COR-L47 (cell line): ENCODE data around the gene HELLS.
"Not testable (repeated sequence)": the region's sequence is repeated elsewhere in the genome, so short reads cannot be mapped to it uniquely, and the experiment has no call there.

Experiments
- DNase-seq: peaks from one replicate; lab custom pipeline; 2025; lab: John Stamatoyannopoulos, UW

HELLS gene

DNA sequence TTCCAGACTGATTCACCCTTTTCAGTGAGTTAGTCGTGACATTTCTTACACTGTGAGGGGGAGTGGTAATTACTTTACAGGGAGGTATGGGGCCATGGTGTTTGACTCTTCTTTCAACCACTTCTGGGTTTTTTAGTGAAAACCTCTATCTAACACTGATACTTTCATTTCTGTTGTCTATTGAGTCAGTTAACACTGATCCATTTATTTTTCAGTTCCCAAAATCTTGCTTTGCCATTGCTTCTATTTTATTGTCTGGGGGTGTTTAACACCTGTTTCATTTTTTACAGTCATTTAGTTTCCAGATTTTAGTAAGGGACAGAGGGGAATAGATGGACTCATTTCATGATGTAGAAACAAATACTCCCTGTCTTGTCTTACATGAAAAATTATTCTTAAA, 61.5 kb downstream of the HELLS start:
- no peak for DNase-seq

DNA sequence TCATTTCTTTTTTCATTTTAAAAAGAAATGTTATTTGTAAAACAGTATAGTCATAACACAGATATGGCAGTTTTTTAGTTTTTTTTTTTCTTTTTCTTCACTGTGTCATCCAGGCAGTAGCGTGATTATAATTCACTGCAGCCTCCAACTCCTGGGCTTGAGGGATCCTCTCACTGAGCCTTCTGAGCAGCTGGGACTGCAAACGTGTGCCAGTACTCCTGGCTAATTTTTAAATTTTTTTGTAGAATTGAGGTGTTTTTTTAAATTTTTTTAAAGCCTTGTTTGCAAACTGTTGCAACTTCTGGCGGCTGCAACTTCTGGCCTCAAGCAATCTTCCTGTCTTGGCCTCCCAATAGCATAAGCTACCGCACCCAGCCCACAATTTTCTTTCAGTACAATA, 63.0 kb downstream of the HELLS start:
- DNase-seq: no peak

DNA sequence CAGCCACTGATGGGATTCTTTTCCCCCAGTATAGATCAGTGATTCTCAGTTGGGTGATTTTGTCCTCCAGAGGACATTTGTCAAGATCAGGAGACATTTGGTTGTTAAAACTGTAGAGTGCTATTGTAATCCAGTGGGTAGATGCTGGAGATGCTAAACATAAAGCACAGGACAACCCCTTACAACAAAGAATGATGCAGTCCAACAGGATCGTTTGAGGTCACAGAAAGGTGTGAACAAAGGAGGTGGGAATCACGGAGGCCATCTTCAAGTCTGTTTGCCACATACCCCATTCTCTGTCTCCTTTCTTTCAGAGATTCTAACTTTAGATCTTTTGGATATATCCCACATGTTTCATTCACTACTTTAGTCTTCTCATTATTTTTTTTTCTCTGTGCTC, 69.0 kb downstream of the HELLS start:
- DNase-seq: no peak

DNA sequence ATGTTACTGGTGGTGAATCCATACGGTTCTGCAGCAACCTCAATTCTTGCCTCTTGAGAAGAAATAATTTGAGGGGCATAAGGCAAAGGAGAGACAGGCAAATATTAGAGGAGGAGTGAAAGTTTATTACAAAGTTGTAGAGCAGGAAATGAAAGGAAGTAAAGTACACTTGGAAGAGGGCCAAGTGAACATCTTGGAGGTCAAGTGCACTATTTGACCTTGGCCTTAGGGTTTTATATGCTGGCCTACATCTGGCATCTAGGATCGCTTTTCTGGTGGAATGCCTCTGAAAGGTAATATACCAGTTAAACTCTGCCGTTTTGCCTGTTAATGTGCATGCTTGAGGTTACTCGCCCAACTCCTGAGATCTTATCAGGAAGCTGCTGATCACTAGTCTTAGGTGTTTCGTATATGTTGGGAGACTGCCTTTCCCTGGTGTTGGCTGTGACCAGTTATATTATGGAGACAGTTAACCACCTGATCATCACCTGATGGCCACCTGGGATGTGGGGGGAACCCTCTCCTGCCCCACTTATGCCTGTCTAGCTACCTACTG, 71.9 kb downstream of the HELLS start:
- no peak for DNase-seq

DNA sequence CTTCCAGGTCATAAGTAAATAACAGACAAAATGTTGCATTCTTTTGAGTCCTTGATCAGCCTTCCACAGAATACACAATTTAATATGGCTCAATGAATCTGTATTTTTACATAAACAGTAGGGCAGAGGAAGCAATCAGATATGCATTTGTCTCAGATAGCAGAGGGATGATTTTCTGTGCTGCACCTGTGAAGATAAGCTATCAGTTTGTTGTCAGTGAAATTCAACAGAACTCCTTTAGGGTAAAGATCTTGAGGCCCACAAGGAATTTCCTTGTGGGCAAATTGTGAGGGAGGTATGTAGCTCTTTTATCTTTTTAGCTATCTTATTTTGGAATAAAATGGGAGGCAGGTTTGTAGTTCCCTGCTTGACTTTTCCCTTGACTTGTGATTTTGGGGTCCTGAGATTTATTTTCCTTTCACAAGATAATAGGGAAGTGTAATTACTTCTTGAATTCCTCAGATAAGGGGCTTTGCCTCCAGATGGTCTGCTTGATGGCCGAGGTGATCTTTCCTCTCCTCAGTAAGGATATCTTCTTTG, 77.1 kb downstream of the HELLS start:
- DNase-seq: no peak

DNA sequence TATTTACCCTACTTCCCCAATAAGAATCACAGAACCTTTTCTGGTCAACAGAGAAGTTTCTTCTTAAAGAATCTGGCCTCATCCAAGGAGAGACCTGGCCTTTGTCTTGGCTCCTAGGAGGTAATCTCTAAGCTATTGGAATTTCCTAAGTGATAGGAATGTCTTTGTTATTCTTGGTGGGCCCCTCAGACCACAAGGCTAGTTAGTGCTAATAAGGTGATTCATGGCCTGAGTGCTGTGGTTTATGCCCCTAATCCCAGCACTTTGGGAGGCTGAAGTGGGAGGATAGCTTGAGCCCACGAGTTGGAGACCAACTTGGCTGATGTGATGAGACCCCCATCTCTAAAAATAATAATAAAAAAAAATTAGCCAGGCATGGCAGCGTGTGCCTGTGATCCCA, 78.0 kb downstream of the HELLS start:
- DNase-seq: no peak

DNA sequence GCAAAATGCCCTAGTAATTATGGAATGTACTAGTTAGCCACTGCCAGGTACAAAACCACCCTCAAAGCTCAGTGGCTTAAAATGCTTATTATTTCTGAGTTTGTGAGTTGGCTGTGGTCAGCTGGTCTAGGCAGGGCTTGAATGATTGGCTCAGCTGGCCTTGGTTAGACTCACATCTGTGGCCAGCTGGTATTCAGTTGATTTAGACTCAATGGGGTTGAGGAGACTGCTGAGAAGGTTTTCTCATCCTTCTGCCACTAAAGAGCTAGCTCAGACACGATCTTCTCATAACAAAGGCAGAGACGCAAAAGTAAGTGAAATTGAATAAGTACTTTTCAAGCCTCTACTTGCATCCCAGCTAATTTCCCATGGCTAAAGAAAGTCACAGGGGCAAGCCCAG, 80.9 kb downstream of the HELLS start:
- no peak for DNase-seq

DNA sequence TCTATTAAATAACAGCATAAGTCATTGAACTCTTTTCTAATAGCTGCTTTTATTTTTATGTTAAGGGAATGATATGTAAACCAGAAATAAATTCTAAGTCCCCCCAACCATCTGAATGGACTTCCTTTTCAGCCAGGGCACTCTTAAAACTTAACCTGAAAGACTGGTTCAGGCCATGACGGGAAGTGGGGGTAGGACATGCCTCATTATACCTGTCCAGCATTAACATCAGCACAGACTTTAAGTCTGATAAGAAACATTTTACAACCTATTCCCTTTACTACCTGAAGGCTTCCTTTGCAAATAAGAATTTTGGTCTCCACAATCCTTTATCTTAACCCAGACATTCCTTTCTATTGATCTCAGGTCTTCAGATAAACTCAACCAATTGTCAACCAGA, 81.9 kb downstream of the HELLS start:
- DNase-seq: no peak

DNA sequence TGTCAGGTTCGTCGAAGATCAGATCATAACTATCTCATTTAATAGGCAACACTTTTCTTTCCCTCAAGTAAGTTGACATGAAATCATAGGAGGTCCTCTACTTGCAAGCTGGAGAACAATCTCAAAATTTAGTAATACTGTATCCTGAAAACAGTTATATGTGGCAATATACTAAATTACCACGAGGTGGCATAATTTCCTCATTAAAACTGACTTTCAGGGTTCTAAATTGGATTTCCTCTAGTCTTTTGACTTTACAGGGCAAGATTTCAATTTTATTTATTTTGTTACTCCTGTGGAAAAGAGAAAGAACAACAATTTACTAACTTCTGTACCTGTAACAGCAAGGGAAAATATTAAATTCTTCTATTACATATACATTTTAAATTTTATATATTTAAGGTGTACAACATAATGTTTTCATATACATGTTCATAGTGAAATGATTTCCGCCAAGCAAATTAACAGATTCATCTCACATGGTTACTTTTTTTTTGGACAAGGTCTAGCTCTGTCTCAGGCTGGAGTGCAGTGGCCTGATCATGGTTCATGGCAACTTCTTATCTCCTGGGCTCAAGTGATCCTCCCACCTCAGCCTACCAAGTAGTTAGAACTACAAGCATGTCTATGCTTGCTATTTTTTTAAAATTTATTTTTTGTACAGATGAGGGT, 84.6 kb downstream of the HELLS start:
- no peak for DNase-seq

DNA sequence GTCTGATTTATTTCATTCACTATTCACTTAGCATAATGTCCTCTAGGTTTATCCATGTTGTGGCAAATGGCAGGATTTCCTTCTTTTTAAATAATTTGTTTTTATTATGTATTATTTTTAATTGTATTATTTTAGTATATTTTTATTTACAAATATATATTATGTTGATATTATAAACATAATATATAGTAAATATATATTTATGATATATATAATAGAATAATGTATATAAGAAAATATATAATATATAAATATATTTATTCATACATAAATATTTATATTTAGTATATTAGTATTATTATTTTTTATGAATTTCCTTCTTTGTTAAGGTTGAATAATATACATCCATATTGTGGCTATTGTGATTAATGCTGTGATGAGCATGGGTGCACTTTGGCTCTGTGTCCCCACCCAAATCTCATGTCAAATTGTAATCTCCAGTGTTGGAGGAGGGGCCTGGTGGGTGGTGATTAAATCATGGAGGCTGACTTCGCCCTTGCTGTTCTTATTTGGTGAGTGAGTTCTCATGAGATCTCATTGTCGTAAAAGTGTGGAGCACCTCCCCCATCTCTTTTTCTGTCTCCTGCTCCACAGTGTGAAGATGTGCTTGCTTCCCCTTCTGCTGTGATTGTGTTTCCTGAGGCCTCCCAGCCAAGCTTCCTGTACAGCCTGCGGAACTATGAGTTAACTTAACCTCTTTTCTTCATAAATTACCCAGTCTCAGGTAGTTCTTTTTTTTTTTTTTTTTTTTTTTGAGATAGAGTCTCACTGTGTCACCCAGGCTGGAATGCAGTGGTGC, 85.7 kb downstream of the HELLS start:
- DNase-seq: no peak

DNA sequence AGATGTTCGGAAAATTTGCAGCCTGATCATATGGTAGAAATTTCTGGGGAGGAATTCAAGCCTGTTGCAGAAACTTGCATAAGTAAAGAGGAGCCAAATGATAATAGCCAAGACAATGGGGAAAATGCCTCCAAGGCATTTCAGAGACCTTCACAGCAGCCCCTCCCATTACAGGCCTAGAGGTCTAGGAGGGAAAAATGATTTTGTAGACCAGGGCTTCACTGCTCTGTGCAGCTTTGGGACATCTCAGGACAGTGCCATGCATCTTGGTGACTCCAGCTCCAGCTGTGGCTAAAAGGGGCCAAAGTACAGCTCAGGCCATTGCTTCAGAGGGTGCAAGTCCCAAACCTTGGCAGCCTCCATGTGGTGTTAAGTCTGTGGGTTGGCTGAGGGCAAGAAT, 87.4 kb downstream of the HELLS start:
- DNase-seq: no peak

DNA sequence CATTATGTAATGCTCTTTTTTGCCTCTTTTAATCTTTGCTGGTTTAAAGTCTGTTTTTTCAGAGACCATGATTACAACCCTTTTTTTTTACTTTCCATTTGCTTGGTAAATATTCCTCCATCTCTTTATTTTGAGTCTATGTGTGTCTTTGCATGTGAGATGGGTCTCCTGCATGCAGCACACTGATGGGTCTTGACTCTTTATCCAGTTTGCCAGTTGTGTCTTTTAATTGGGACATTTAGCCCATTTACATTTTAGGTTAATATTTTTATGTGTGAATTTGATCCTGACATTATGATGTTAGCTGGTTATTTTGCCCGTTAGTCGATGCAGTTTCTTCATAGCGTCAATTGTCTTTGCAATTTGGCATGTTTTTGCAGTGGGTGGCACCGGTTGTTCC, 92.5 kb downstream of the HELLS start:
- DNase-seq: not testable (repeated sequence)

DNA sequence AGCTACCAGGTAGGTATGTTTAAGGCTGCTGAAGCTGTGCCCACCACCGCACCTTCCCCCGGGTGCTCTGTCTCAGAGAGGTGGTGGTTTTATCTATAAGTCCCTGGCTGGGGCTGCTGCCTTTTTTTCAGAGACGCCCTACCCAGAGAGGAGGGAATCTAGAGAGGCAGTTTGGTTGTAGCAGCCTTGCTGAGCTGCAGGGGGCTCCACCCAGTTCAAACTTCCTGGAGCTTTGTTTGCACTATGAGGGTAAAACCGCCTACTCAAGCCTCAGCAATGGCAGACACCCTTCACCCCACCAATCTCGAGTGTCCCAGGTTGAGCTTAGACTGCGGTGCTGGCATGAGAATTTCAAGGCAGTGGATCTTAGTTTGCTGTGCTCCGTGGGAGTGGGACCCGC, 94.3 kb downstream of the HELLS start:
- no peak for DNase-seq

DNA sequence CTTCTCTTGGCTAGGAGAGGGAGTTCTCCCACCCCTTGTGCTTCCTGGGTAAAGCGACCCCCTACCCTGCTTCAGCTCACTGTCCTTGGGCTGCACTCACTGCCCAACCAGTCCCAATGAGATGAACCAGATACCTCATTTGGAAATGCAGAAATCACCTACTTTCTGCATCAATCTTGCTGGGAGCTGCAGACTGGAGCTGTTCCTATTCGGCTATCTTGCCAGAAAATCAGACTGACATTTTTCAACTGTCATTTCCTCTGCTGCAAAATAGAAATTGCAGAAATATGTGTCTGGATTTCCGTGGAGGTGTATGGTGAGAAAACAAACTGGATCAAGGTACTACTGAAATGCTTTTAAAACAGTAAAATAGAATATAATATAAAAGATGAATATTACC, 95.0 kb downstream of the HELLS start:
- no peak for DNase-seq

DNA sequence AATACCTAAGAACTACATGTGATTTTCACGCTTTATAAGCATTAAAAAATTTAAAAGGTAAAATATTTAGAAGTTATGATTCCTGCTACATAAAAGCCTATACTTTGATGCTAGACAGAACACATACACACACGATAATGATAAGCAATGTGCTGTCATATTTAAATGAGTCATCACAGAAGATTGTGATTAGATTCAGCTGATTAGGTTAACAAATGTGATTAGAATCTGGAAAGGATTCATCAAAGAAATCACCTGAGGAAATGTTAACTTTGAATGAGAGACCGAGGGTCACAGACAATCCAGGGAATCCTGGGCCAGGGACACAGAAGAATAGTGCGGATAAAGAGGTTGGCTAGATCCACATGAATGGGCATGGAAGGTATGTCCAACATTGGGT, 95.9 kb downstream of the HELLS start:
- no peak for DNase-seq

DNA sequence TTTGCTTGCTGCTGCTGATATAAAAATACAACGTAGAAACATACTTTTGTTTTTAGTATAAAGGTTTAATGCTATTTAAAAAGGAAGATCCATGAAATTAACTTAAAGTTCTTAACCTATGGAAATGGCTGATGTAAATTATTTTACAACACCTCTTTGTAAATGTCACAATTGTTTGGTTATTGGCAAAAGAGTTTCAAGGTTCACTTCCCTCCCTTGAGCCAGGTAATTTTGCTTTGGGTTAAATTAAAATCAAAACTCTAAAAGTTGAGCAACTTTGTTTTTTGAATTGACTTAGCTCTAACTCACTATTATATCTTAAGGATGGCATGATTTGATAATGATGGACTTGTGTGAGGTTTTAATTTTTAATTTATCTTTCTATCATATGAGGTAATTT, 98.8 kb downstream of the HELLS start:
- no peak for DNase-seq

DNA sequence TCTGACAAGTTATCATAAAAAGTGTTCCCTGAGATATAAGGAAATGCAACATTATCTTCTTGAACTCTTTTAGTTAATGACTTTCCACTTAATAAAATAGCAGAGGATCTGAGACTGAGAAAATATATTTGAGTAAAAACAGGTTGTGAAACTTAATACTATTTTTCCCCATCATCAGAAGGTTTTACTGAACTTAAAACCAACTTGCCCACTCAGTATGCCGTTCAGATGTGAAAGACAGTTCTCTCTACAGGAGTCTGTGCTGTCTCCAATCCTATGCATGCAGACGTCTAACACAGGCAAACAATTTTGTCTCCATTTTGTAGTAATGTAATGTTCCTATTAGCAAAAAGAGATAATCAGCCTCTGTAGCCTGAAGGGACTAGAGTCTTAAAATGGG, 99.7 kb downstream of the HELLS start:
- DNase-seq: no peak
